ENCODE measurements around the gene TSPAN7. TPM values are rescaled to one million over a fixed set of nuclear protein-coding genes. Genes with fewer than 3 reads are reported as not detected.

Gene TSPAN7
- total RNA-seq, 2 donors from 2014 or later = 6.2 to 15.1 TPM

DNA sequence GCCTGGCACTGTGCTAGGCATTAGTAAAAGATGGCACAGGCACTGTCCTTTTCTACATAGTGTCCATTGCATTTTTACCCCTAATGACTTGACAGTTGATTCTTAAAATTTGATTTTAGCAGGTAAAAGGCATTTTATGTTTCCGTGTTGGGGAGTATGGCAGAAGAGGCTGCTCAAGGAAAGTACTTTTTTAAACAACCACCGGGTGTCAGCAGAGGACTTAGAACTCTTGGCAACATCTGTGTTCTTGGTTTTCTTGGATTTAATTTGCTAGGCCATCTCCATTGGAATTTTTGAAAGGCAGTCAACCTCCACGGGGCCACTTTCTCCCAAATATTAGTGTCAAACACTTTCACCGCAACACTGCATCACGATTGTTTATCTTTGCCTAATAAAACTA, 102.9 kb downstream of the TSPAN7 start:
- Histone ChIP-seq H3K27ac (ENCODE audit: low read depth, low read length) (no peak overlapping the region), H3K4me1 (ENCODE audit: control insufficient read depth, insufficient read depth, low read length) (no peaks in the 10 kb centered on the region), H3K36me3 (ENCODE audit: control insufficient read depth, insufficient read depth, low read length) (no peaks in the 10 kb centered on the region), H3K9ac (ENCODE audit: extremely low read depth, low read length, poor library complexity, severe bottlenecking) (no peak overlapping the region), H3K9me3 (ENCODE audit: control insufficient read depth, low read length) (no peaks in the 10 kb centered on the region), H3K27me3 (ENCODE audit: control insufficient read depth, insufficient read depth, low read length, poor library complexity, severe bottlenecking) (no peaks in the 10 kb centered on the region), H3K4me3 (ENCODE audit: low read length) (no peak overlapping the region)
- H3K4me3 Mint-ChIP-seq = no peak overlapping the region
- peak; percentile 62 for DNase-seq
- no peaks in the 10 kb centered on the region for H3K27me3 Mint-ChIP-seq (ENCODE audit: insufficient read depth)
- no peaks in the 10 kb centered on the region for H3K36me3 Mint-ChIP-seq (ENCODE audit: low read depth)
- peaks cover 25% of the 10 kb centered on the region for H3K9me3 Mint-ChIP-seq
- H3K4me1 Mint-ChIP-seq = peaks cover 7% of the 10 kb centered on the region
- no peak overlapping the region for H3K27ac Mint-ChIP-seq
- TF ChIP-seq, protein P1, sequence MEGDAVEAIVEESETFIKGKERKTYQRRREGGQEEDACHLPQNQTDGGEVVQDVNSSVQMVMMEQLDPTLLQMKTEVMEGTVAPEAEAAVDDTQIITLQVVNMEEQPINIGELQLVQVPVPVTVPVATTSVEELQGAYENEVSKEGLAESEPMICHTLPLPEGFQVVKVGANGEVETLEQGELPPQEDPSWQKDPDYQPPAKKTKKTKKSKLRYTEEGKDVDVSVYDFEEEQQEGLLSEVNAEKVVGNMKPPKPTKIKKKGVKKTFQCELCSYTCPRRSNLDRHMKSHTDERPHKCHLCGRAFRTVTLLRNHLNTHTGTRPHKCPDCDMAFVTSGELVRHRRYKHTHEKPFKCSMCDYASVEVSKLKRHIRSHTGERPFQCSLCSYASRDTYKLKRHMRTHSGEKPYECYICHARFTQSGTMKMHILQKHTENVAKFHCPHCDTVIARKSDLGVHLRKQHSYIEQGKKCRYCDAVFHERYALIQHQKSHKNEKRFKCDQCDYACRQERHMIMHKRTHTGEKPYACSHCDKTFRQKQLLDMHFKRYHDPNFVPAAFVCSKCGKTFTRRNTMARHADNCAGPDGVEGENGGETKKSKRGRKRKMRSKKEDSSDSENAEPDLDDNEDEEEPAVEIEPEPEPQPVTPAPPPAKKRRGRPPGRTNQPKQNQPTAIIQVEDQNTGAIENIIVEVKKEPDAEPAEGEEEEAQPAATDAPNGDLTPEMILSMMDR (conservative IDR thresholded peaks at IDR 0.05) = peak; percentile 76
- 16% methylated on average over 5 of the region's 5 CpGs; no CpG with 5 or more reads in 1 of the 2 experiments for WGBS, 2 experiments (ENCODE audit: insufficient coverage in 1 of 2, insufficient read length in 1 of 2)

DNA sequence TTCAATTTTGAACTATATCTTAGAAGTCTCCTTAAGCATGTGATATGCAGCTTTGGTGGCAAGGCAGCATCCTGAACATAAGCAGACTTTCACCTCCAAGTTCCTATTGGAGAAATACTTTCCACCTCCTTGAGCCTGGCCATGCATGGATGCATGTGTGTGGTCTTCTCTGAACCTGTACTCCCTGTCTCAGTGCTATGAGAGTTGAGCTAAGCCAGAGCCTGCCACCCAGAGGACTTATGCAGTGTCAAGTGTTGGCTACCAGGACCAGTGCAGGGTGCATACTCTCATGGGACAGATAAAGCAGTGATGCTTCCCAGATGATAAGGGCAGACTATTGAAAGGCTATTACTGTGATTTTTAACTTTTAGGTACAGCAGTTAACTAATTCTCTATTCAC, 105.6 kb downstream of the TSPAN7 start:
- Mint-ChIP-seq H3K4me3 (no peak overlapping the region), H3K27me3 (ENCODE audit: insufficient read depth) (no peaks in the 10 kb centered on the region), H3K27ac (no peak overlapping the region), H3K4me1 (peaks cover 2% of the 10 kb centered on the region), H3K36me3 (ENCODE audit: low read depth) (no peaks in the 10 kb centered on the region), H3K9me3 (peaks cover 33% of the 10 kb centered on the region)
- Histone ChIP-seq H3K27ac (ENCODE audit: low read depth, low read length) (no peak overlapping the region), H3K4me1 (ENCODE audit: control insufficient read depth, insufficient read depth, low read length) (no peaks in the 10 kb centered on the region), H3K4me3 (ENCODE audit: low read length) (no peak overlapping the region), H3K27me3 (ENCODE audit: control insufficient read depth, insufficient read depth, low read length, poor library complexity, severe bottlenecking) (no peaks in the 10 kb centered on the region), H3K9ac (ENCODE audit: extremely low read depth, low read length, poor library complexity, severe bottlenecking) (no peak overlapping the region), H3K9me3 (ENCODE audit: control insufficient read depth, low read length) (no peaks in the 10 kb centered on the region), H3K36me3 (ENCODE audit: control insufficient read depth, insufficient read depth, low read length) (no peaks in the 10 kb centered on the region)
- no peak for DNase-seq
- TF ChIP-seq, protein P1 (conservative IDR thresholded peaks at IDR 0.05) = no peak

- no peak for DNase-seq
- H3K36me3 Mint-ChIP-seq (ENCODE audit: low read depth) = no peaks in the 10 kb centered on the region
- H3K27me3 Mint-ChIP-seq (ENCODE audit: insufficient read depth) = no peaks in the 10 kb centered on the region
- peaks cover 42% of the 10 kb centered on the region for H3K9me3 Mint-ChIP-seq
- WGBS, 2 experiments (ENCODE audit: insufficient coverage in 1 of 2, insufficient read length in 1 of 2) = no CpG with 5 or more reads among the region's 1 CpG
- H3K4me1 Mint-ChIP-seq = no peaks in the 10 kb centered on the region
- Histone ChIP-seq H3K27me3 (ENCODE audit: control insufficient read depth, insufficient read depth, low read length, poor library complexity, severe bottlenecking) (no peaks in the 10 kb centered on the region), H3K9ac (ENCODE audit: extremely low read depth, low read length, poor library complexity, severe bottlenecking) (no peak overlapping the region), H3K36me3 (ENCODE audit: control insufficient read depth, insufficient read depth, low read length) (no peaks in the 10 kb centered on the region), H3K4me1 (ENCODE audit: control insufficient read depth, insufficient read depth, low read length) (no peaks in the 10 kb centered on the region), H3K9me3 (ENCODE audit: control insufficient read depth, low read length) (no peaks in the 10 kb centered on the region), H3K27ac (ENCODE audit: low read depth, low read length) (no peak overlapping the region), H3K4me3 (ENCODE audit: low read length) (no peak overlapping the region)
- TF ChIP-seq, protein P1 (conservative IDR thresholded peaks at IDR 0.05) = no peak
- H3K4me3 Mint-ChIP-seq = no peak overlapping the region
- H3K27ac Mint-ChIP-seq = no peak overlapping the region
Observed at GRCh38 chrX:38668771-38669170, 107.4 kb downstream of the TSPAN7 start.
